Thyroid gland (tissue), 4 donors: ENCODE data around the gene OR2D2.

ENCODE experiments used
- CTCF ChIP-seq, 6 experiments: fragments of 200-600 bp in 3 of 6; fragments of 450-650 bp in 3 of 6; sonication (generic) in 3 of 6; IDR thresholded peaks; one replicate each; pipeline ENCODE4 v1.5.1; 2016 to 2019; ENCODE audit warnings: antibody characterized with exemption in 6 of 6, mild to moderate bottlenecking in 2 of 6, inconsistent platforms in 1 of 6, moderate library complexity in 1 of 6
- POLR2A ChIP-seq, 2 donors: fragments of 450-650 bp; IDR thresholded peaks; one replicate each; pipeline ENCODE4 v1.6.1; 2017; ENCODE audit warnings: antibody characterized with exemption in 2 of 2, mild to moderate bottlenecking in 2 of 2, moderate library complexity in 1 of 2

GRCh38 chr11:6919698-6920097, 27.4 kb upstream of the OR2D2 start:
- no peak for TF ChIP-seq CTCF (IDR thresholded peaks at IDR 0.05)
- TF ChIP-seq POLR2A (IDR thresholded peaks at IDR 0.05) = no peak
